Measurements from ENCODE around the gene ODC1.

ODC1 gene

GRCh38 chr2:10433947-10434885 is 13.9 kb downstream of the ODC1 start:
- TF ChIP-seq ZFX (IDR thresholded peaks at IDR 0.05; ENCODE audit: borderline replicate concordance), result no peak
- H3K27ac ChIP-seq, result no peak overlapping the region

DNA sequence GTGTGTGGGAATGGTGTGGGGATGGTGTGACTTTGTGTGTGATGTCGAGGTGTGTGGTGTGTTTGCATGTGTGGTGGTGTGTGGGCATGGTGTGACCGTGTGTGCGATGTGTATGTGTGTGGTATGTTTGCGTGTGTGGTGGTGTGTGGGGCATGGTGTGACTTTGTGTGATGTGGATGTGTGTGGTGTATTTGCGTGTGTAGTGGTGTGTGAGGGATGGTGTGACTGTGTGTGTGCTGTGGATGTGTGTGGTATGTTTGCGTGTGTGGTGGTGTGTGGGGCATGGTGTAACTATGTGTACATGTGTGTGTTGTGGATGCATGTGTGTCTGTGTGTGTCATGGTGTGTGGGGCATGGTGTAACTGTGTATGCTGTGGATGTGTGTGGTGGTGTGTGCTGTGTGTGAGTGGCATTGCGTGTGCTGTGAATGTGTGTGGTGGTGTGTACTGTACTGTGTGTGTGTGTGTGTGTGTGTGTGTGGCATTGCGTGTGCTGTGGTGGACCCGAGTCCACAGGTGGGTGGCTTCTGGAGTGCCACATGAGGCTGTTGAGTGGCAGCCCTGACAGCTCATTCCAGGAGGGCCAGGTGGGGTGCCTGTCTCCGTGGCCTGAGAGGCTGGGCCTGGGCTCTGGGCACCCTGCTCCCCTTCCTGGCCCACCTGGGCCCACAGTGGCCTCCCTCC is 14.7 kb downstream of the ODC1 start:
- H3K27ac ChIP-seq, result no peak overlapping the region
- TF ChIP-seq, protein P1, sequence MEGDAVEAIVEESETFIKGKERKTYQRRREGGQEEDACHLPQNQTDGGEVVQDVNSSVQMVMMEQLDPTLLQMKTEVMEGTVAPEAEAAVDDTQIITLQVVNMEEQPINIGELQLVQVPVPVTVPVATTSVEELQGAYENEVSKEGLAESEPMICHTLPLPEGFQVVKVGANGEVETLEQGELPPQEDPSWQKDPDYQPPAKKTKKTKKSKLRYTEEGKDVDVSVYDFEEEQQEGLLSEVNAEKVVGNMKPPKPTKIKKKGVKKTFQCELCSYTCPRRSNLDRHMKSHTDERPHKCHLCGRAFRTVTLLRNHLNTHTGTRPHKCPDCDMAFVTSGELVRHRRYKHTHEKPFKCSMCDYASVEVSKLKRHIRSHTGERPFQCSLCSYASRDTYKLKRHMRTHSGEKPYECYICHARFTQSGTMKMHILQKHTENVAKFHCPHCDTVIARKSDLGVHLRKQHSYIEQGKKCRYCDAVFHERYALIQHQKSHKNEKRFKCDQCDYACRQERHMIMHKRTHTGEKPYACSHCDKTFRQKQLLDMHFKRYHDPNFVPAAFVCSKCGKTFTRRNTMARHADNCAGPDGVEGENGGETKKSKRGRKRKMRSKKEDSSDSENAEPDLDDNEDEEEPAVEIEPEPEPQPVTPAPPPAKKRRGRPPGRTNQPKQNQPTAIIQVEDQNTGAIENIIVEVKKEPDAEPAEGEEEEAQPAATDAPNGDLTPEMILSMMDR (IDR thresholded peaks at IDR 0.05), result no peak

DNA sequence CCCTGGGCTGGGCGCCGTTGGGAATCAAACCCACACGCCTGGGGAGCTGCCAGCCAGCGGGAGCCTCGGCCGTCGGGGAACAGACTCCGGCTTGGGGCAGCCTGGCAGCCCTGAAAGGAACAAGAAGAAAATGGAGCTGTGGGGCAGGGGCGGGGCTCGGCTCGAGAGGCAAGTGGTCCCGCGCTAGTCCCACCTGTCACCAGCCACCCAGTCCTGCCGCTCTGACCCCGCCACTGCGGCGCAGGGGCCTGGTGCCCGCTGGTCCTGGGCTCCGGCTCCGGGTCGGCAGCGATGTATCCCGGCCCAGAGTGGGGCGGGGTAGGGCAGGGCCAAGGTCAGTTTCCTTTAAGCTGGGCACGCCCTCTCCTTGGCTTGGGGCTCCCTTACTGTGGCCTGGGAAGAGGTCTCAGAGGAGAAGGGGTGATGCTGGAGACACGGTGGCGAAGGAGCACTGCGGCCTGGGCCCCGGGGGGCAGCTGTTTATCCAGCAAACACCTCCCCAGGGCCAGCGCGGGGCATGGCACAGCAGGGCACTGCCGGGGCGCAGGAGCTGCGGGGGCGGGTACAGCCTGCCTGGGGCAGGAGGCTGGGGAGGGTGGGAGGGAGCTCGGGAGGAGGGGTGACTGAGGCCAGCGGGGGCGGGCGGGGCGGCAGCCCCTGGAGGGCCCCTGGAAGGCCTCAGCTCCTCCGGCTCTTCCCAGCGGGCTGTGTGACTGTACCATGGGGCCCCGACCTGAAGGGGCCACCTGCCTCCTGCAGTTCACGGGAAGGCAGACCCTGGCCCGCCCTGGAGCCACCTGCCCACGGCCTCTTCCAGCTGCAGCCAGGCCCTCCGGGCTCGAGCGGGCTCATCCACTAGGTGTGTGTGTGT is 15.6 kb downstream of the ODC1 start:
- no peak overlapping the region for H3K27ac ChIP-seq

GRCh38 chr2:10431797-10432196 is 16.3 kb downstream of the ODC1 start:
- no peak overlapping the region for H3K27ac ChIP-seq
- TF ChIP-seq, protein P1 (IDR thresholded peaks at IDR 0.05), result no peak
- no peak for TF ChIP-seq ZFX (IDR thresholded peaks at IDR 0.05; ENCODE audit: borderline replicate concordance)

More for the DNA sequence above, 15.6 kb downstream of the ODC1 start:
- TF ChIP-seq ZFX (IDR thresholded peaks at IDR 0.05; ENCODE audit: borderline replicate concordance), result no peak
- TF ChIP-seq, protein P1 (IDR thresholded peaks at IDR 0.05), result no peak

GRCh38 chr2:10430886-10431622 is 17.1 kb downstream of the ODC1 start:
- no peak overlapping the region for H3K27ac ChIP-seq

GRCh38 chr2:10428924-10429323 is 19.2 kb downstream of the ODC1 start:
- TF ChIP-seq ZFX (IDR thresholded peaks at IDR 0.05; ENCODE audit: borderline replicate concordance), result no peak
- TF ChIP-seq, protein P1 (IDR thresholded peaks at IDR 0.05), result no peak
- no peak overlapping the region for H3K27ac ChIP-seq

More at GRCh38 chr2:10430886-10431622, 17.1 kb downstream of the ODC1 start:
- TF ChIP-seq, protein P1 (IDR thresholded peaks at IDR 0.05), result no peak
- TF ChIP-seq ZFX (IDR thresholded peaks at IDR 0.05; ENCODE audit: borderline replicate concordance), result no peak

GRCh38 chr2:10428355-10428754 is 19.8 kb downstream of the ODC1 start:
- TF ChIP-seq, protein P1 (IDR thresholded peaks at IDR 0.05), result no peak
- TF ChIP-seq ZFX (IDR thresholded peaks at IDR 0.05; ENCODE audit: borderline replicate concordance), result no peak
- H3K27ac ChIP-seq, result no peak overlapping the region
